GM10248 (cell line): ENCODE data around the gene ADRB2.
A peak's percentile ranks its signal among the peaks of the same experiment; 100 is the strongest.

Source experiments
- CTCF ChIA-PET: fragments of 300-600 bp; sonication (Branson Sonifier 250); formaldehyde crosslinking; extraction: SDS; loops from one replicate; lab custom pipeline; 2021; ENCODE audit warnings: antibody characterized with exemption; lab: Yijun Ruan, JAX
- POLR2A ChIA-PET: fragments of 350-650 bp; sonication (Branson Sonifier 250); formaldehyde crosslinking; extraction: SDS; loops from one replicate; lab custom pipeline; 2020; ENCODE audit warnings: antibody characterized with exemption; lab: Yijun Ruan, JAX
- DNase-seq: peaks from one replicate; pipeline ENCODE4 v3.0.0; 2012; ENCODE audit errors: extremely low spot score
- TF ChIP-seq, protein P1 (sequence below): IDR thresholded peaks from 2 replicates; pipeline ENCODE4 v1.5.1; 2012; ENCODE audit warnings: mild to moderate bottlenecking, low read depth; ENCODE audit errors: extremely low read depth, missing control alignments, control extremely low read depth

The ADRB2 gene

DNA sequence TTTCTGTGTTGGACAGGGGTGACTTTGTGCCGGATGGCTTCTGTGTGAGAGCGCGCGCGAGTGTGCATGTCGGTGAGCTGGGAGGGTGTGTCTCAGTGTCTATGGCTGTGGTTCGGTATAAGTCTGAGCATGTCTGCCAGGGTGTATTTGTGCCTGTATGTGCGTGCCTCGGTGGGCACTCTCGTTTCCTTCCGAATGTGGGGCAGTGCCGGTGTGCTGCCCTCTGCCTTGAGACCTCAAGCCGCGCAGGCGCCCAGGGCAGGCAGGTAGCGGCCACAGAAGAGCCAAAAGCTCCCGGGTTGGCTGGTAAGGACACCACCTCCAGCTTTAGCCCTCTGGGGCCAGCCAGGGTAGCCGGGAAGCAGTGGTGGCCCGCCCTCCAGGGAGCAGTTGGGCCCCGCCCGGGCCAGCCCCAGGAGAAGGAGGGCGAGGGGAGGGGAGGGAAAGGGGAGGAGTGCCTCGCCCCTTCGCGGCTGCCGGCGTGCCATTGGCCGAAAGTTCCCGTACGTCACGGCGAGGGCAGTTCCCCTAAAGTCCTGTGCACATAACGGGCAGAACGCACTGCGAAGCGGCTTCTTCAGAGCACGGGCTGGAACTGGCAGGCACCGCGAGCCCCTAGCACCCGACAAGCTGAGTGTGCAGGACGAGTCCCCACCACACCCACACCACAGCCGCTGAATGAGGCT is at the start of gene ADRB2:
Gene ADRB2, plus strand, starts transcription at position 559 of the 686 bp plus-strand sequence. CDS start 221 bp downstream, outside the sequence.
- CTCF ChIA-PET, result interaction anchor here (1.6 kb wide), 1 partner anchor 21 kb away, joined by 5 read pairs; no protein-coding TSS in a partner anchor

DNA sequence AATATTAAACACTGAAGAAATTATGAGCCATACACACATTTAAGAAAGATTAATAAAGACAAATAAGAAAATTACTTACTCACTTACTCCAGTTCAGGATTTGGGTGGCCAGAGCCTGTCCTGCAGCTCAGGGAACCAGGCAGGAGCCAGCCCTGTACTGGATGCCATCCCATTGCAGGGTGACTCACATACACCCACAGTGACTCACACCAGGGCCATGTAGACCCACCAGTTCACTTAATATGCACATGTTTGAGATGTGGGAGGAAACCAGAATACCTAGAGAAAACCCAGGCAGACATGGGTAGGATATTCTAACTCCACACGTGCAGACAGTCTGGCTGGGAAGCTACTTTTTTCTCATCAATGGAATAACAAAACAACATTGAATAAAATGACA is 49.6 kb upstream of the ADRB2 start:
- TF ChIP-seq, protein P1, sequence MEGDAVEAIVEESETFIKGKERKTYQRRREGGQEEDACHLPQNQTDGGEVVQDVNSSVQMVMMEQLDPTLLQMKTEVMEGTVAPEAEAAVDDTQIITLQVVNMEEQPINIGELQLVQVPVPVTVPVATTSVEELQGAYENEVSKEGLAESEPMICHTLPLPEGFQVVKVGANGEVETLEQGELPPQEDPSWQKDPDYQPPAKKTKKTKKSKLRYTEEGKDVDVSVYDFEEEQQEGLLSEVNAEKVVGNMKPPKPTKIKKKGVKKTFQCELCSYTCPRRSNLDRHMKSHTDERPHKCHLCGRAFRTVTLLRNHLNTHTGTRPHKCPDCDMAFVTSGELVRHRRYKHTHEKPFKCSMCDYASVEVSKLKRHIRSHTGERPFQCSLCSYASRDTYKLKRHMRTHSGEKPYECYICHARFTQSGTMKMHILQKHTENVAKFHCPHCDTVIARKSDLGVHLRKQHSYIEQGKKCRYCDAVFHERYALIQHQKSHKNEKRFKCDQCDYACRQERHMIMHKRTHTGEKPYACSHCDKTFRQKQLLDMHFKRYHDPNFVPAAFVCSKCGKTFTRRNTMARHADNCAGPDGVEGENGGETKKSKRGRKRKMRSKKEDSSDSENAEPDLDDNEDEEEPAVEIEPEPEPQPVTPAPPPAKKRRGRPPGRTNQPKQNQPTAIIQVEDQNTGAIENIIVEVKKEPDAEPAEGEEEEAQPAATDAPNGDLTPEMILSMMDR, result no peak
- ChIA-PET POLR2A (no interaction called here), CTCF (interaction anchor here (1.4 to 6.0 kb wide), 2 partner anchors 12 to 62 kb away, joined by 3 to 37 read pairs; no protein-coding TSS in a partner anchor)
- no peak for DNase-seq

More for the DNA sequence above, at the start of gene ADRB2:
- POLR2A ChIA-PET, result interaction anchor here (0.6 kb wide), 1 partner anchor 1915 kb away, joined by 5 read pairs; no protein-coding TSS in a partner anchor
- TF ChIP-seq, protein P1, result no peak
- peak; percentile 85 for DNase-seq

DNA sequence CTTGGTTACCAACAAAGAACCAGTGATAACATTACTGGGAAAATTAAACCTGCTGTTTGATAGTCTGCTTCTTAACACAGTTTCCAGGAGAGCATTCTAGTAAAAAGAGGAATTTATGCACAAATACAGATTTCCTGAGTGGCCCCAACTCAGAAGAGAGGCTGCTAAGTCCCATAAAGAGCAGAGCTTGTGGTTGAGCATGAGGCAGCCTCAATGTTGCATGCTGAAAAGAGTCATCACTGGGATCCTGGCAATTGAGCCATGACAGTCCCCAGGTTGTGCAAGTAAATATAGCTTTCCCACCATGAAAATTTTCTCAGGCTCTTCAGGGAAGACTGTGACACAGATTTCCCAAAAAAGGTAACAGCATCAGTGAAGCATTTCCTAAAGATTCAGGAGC is 47.5 kb upstream of the ADRB2 start:
- CTCF ChIA-PET, result interaction anchor here (1.0 to 3.6 kb wide), 5 partner anchors 9 to 589 kb away, joined by 3 to 22 read pairs (median 3); no protein-coding TSS in a partner anchor
- no peak for DNase-seq
- POLR2A ChIA-PET, result no interaction called here
- TF ChIP-seq, protein P1, result no peak

DNA sequence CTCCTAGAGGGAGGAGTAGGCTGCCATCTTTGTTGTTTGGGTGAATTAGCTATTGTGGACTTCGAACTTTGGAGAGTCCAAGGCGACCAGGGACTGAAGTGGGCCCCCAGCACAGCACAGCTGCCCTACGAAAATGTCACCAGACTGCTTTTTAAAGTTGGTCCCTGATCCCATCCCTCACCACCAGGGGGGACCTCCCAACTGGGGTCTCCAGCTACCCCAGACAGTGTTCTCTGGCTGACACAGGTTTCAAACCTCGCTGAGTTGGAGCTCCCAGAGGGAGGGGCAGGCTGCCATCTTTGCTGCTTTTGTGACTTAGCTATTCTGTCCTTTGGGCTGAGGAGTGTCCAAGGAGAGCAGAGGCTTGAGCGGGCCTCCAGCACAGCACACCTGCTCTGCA is 45.7 kb upstream of the ADRB2 start:
- no peak for DNase-seq
- POLR2A ChIA-PET, result no interaction called here
- CTCF ChIA-PET, result interaction anchor here (1.0 to 3.6 kb wide), 5 partner anchors 9 to 254 kb away, joined by 3 to 22 read pairs (median 7); no protein-coding TSS in a partner anchor

DNA sequence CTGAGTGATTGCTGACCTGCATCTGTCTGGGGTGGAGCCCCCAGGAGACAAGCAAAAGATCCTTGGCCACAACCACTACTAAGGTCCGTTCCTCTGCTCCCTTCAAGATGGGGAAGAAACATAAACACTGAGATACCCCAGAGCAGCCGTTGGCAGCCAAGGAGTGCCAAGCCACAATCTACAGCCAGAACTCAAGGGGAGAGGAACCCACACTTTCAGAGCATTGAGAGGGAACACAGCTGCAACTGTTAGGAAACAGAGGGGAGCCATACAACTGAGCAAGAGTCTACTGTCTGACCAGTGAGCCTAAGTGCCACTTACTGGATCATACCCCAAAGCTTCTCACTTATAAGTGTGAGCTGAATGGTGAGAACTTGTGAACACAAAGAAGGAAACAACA is 44.6 kb upstream of the ADRB2 start:
- TF ChIP-seq, protein P1, result no peak
- POLR2A ChIA-PET, result no interaction called here
- CTCF ChIA-PET, result interaction anchor here (1.4 to 3.6 kb wide), 3 partner anchors 10 to 51 kb away, joined by 5 to 22 read pairs (median 7); no protein-coding TSS in a partner anchor
- no peak for DNase-seq

More for the DNA sequence above, 45.7 kb upstream of the ADRB2 start:
- TF ChIP-seq, protein P1, result no peak

DNA sequence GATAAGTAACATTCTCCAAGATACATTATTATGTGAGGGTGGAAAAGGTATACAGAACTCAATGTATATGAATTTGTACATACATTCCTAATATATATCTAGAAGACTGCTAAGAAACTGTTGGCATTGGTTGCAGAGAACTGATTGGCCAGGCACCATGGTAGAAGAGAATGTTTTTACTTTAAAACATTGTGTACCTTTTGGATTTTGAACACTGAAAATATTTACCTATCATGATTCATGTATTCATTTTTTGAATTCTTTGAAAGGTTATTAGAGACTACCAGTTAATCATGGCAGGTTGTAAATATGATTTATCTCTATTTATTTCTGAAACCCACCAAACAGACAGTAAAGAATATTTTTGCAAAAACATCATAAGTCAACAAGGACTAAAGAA is 41.2 kb upstream of the ADRB2 start:
- CTCF ChIA-PET, result no interaction called here

More for the DNA sequence above, 41.2 kb upstream of the ADRB2 start:
- no peak for DNase-seq
- TF ChIP-seq, protein P1, result no peak
- POLR2A ChIA-PET, result no interaction called here
